Motor neuron (in vitro differentiated cells): ENCODE results near the gene RIPPLY3. TPM values are rescaled to one million over a fixed set of nuclear protein-coding genes. Genes with fewer than 3 reads are reported as not detected.
A peak's percentile ranks its signal among the peaks of the same experiment; 100 is the strongest.

ENCODE experiments used
- ATAC-seq, 8 experiments: fragments of 200-7000 bp; cut with Tn5 transposase; replicated peaks in 6 of 8; 2 replicates each; pipeline ENCODE4 v1.8.0; 2021; ENCODE audit warnings: mild to moderate bottlenecking in 8 of 8, moderate library complexity in 8 of 8
- H3K27ac ChIP-seq, 2 donors: fragments of 250-450 bp; sonication (Bioruptor Pico); 2 replicates each; pipeline ENCODE4 v1.9.0; 2021; ENCODE audit warnings: antibody characterized with exemption in 2 of 2, mild to moderate bottlenecking in 2 of 2, moderate library complexity in 1 of 2
- H3K4me1 ChIP-seq, 2 donors: fragments of 250-450 bp; sonication (Bioruptor Pico); replicated peaks in 1 of 2; 2 replicates each; pipeline ENCODE4 v1.6.1; 2021; ENCODE audit warnings: antibody characterized with exemption in 2 of 2, mild to moderate bottlenecking in 2 of 2, moderate library complexity in 1 of 2
- H3K4me3 ChIP-seq, 5 donors: fragments of 250-450 bp; sonication (Bioruptor Pico); 2 replicates each; pipeline ENCODE4 v1.9.0; 2021; ENCODE audit warnings: antibody characterized with exemption in 5 of 5, mild to moderate bottlenecking in 5 of 5, moderate library complexity in 4 of 5
- WGBS, 10 experiments: fragments of 450-650 bp; shearing (Covaris generic); methylation state at CpG; one replicate each; pipeline ENCODE4 v1.0.0; 2022; 5-methylcytosine and 5-hydroxymethylcytosine counted together
- in situ Hi-C, 9 experiments: fragments of 400-800 bp; cut with MboI; loops; one replicate each; pipeline ENCODE4 v1.15.0; 2021; ENCODE audit warnings: low sequenced_read_pairs in 9 of 9, low pct_unique_long_range_greater_than_20kb in 2 of 9; ENCODE audit not compliant: unreplicated experiment in 9 of 9
- total RNA-seq, 8 experiments: library from RNA; unstranded; fragments of 300-600 nt; gene quantifications; 2 replicates each; pipeline versions ENCODE4 v1.2.3 to v1.2.4, GENCODE V29; 2022

The RIPPLY3 gene, protein sequence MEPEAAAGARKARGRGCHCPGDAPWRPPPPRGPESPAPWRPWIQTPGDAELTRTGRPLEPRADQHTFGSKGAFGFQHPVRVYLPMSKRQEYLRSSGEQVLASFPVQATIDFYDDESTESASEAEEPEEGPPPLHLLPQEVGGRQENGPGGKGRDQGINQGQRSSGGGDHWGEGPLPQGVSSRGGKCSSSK
- total RNA-seq: under 1 TPM in 6 of 8 experiments, not detected in 2; 0.14 to 0.43 (median 0.16) TPM

DNA sequence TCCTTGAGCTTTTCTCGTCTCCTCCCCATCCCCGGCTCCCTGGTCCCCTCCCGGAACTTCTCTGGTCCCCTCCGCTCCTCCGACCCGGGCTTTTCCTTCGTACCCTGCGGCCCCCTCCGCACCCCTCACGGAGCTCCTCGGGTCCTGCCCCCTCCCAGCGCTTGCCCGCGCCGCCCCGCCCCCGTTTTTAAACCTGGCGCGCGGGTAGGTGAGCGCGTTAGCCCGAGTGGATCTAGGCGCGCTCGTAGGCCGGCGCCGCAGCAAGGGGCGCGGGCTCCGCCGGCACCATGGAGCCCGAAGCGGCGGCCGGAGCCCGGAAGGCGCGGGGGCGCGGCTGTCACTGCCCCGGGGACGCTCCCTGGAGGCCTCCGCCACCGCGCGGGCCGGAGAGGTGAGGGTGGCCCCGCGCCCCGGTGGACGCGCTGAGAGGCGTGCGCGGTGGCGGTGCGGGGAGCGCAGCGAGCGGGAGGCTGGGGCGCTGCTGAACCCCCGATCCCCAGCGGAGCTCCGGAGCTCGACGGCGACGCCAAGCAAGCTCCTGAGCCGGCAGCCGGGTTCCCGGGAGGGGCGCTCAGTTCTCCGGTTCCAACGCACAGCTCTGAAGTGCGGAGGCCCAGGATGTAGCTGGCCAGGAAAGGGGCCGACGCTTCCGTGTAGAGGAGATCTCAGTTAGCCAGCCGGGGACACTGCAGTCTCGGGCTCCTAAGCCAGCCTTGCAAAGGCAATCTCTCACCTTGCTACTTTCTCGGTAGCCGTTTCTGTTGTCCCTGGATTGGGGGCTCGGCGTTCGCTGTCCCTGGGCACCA, at the start of gene RIPPLY3:
TSS of gene RIPPLY3 (plus strand) at position 217 of the 806 bp plus-strand sequence. CDS start at position 288, 71 bp downstream.
- Histone ChIP-seq H3K4me3 (peak within 1 kb of the TSS; percentile 29 to 40 (median 39)), H3K4me1 (no peaks in the 10 kb centered on the region), H3K27ac (no peak within 1 kb of the TSS)
- 0 to 61% (median 42%) methylated on average over 1 to 14 of the region's 87 CpGs; no CpG with 5 or more reads in 6 of the 10 experiments for WGBS, 10 experiments
- in situ Hi-C loops: no loop called here
- peak in 7 of 8 experiments; percentile 10 to 66 (median 36) for ATAC-seq

DNA sequence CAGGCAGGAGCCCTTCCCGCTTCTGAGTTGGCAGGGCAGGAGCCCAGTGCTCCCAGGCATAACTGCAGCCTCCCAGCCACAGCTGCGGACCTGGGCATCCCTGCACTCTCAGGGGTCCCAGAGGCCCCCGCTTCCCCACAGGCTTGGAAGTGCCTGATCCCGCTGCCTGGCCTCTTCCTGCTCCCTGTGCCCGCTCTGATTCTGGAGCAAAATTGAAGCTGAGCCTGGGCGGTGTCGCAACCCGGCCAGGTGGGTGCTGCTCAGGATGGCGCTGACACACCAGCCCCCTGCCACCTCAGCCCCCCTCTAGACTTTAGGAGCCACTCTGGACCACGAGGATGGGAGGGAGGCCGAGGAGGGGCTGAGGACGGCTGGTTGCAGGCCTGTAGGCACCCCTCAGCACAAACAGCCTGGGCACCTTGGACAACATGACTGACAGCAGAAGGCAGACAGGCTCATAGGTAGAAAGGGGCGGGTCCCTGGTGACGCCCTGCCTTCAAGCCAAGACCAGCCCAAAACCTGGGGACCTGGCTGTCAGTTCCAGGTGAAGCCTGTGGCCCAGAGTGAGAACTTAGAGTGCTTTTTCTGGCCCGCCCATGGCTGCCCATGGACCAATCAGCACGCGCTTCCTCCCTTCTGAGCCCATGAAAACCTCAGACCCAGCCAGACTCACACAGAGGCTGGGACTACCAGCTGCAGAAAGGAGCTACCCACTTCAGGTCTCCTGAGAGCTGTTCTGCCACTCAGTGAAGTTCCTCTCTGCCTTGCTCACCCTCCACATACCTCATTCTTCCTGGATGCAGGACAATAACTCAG, 47.3 kb upstream of the RIPPLY3 start:
- peak in 1 of 8 experiments; percentile 63 for ATAC-seq

DNA sequence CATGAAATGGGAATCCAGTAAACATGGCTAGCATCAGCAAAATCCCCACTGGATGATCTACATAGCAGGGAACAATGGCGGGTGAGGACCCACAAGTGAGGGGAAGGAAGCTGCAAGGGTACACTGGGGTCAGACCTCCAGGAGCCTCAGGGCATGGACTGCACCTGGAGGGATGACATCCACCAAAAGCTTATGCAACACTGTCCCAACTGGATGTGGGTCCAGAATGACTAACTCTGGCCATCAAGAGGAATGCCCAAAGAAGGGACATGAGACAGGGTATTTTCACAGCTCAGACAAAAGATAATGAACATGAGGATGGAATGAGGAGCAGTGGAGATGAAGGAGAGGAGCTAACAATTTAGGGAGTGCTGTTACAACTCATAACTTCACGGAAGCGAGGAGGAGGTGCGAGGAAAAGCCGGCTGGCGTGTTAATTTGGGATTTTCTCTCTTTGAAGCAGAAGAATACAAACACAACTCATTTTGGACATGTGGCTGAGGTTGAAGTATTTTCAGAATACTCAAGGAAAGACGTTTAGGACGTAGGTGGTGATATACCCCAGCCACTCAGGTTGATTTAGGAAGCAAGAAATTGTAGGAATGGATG, 45.7 kb upstream of the RIPPLY3 start:
- Histone ChIP-seq H3K4me3 (no peak overlapping the region), H3K27ac (no peak overlapping the region), H3K4me1 (peaks cover 8 to 16% of the 10 kb centered on the region in 2 donors)
- 81 to 96% (median 94%) methylated on average over 4 to 8 of the region's 8 CpGs for WGBS, 10 experiments
- ATAC-seq: no peak
- in situ Hi-C loops: no loop called here

More for the DNA sequence above, 47.3 kb upstream of the RIPPLY3 start:
- H3K4me3 ChIP-seq: no peak overlapping the region
- in situ Hi-C loops: no loop called here
- 74 to 100% (median 92%) methylated on average over 2 to 7 of the region's 17 CpGs; no CpG with 5 or more reads in 3 of the 10 experiments for WGBS, 10 experiments
- no peak overlapping the region for H3K27ac ChIP-seq
- peaks cover 0 to under 1% of the 10 kb centered on the region in 2 donors for H3K4me1 ChIP-seq

DNA sequence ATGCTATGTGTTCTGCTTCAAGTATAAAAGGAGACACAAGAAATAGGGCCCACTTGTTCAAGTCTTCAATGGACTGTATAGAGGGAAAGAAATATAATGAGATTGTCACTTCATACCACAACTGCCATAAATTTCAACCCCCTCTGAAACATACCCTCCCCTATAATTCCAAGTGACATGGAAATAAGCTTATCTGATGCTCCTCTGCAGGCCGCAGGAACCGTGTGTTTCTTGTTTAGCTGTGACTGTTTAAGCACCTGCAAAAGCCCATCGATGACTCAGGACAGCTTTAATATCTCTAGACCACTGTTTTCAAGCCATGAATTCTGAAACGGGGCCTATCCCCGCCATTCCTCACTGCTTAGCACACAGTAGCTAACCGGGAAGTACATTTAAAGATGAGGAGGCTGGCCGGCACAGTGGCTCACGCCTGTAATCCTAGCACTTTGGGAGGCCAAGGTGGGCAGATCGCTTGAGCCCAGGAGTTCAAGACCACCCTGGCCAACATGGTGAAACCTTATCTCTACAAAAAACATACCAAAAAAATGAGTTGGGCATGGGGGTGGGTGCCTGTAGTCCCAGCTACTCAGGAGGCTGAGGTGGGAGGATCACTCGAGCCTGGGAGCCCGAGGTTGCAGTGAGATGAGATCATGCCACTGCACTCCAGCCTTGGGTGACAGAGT, 44.3 kb upstream of the RIPPLY3 start:
- ATAC-seq: no peak
- 75 to 92% (median 87%) methylated on average over 2 to 8 of the region's 11 CpGs; no CpG with 5 or more reads in 4 of the 10 experiments for WGBS, 10 experiments
- peaks cover 8 to 16% of the 10 kb centered on the region in 2 donors for H3K4me1 ChIP-seq
- no peak overlapping the region for H3K4me3 ChIP-seq
- H3K27ac ChIP-seq: no peak overlapping the region
- in situ Hi-C loops: no loop called here

DNA sequence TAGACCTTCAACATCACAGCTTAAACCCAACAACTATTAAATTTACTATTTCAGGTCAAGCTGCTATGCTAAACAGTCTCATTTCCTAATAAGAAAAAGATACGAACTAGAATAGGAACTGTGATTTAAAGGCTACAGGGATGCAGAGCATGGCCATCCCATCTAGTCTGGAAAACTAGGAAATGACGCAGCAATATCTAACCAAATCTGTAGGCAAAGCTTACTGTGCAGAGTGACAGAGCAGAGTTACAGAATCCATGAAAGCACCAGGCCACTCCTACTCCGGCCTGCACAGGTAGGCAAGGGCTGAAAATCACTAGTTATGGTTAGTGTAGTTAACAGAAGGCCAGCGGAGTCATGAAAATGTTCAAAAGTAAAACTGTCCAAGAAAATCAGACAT, 42.1 kb upstream of the RIPPLY3 start:
- ATAC-seq: no peak
- H3K4me1 ChIP-seq: peaks cover 8 to 16% of the 10 kb centered on the region in 2 donors
- no peak overlapping the region for H3K4me3 ChIP-seq
- in situ Hi-C loops: no loop called here
- H3K27ac ChIP-seq: no peak overlapping the region
- WGBS, 10 experiments: 90 to 100% (median 100%) methylated on average over 1 to 4 of the region's 4 CpGs

DNA sequence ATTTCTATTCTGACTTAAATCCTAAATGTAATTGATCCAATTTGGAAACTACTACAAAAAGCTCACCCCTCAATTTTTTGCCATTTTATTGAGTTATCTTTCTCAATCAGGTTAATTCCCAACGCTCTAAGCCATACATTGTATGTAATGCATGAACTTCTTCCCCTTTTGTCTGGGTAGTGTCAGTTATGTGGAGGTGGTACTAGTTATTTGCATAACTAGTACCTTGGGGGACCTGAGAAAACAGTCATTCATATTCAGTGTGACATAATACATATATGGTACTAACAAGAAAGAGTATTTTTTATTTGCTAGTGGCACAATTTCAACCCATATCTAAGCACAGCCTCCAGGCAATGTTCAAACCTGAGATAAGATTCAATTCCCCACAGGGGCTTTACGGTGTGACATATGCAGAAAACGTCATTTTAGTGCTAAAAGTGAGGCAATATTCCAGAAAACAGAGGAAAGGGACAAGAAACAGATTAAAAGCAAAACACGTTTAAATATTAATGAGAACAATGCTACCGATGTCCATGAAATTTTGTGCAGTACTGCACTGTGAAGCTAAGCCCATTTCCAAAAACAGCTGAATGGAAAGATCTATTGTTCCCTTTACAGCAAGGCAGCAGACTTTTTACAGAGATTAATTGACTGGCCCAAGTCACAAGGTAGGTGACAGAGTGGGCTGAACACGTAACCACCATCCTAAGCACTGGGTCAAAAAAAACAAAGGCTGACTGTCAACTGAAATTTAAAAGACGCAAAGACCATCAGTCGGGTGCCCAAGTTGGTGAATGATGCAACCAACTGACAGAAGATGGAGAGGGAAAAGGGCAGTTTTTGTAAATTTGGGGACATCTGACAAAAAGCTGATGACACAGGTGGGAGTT, 41.4 kb upstream of the RIPPLY3 start:
- ATAC-seq: peak in 5 of 8 experiments; percentile 2 to 38 (median 17)
- in situ Hi-C loops: no loop called here
- Histone ChIP-seq H3K27ac (peak overlapping the region; percentile 75 to 92), H3K4me3 (peak overlapping the region; percentile 40 to 70 (median 63)), H3K4me1 (peaks cover 8 to 16% of the 10 kb centered on the region in 2 donors)
- 47 to 89% (median 64%) methylated on average over 3 to 8 of the region's 8 CpGs for WGBS, 10 experiments

DNA sequence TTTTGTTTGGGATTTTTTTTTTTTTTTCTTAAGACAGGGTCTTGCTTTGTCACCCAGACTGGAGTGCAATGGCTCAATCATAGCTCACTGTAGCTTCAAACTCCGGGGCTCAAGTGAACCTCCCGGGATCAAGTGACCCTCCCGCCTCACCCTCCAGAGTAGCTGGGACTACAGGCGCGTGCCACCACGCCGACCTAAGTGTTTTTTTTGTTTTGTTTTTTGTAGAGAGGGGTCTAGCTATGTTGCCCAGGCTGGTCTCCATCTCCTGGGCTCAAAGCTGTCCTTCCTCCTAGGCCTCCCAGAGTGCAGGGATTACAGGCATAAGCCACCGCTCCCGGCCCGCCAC, 40.8 kb upstream of the RIPPLY3 start:
- 20 to 80% (median 62%) methylated on average over 1 to 7 of the region's 10 CpGs; no CpG with 5 or more reads in 4 of the 10 experiments for WGBS, 10 experiments
- peaks cover 8 to 16% of the 10 kb centered on the region in 2 donors for H3K4me1 ChIP-seq
- H3K4me3 ChIP-seq: peak overlapping the region; percentile 40 to 70 (median 63)
- ATAC-seq: peak in 3 of 8 experiments; percentile 15 to 31 (median 19)
- in situ Hi-C loops: no loop called here
- H3K27ac ChIP-seq: peak overlapping the region; percentile 75 to 92

DNA sequence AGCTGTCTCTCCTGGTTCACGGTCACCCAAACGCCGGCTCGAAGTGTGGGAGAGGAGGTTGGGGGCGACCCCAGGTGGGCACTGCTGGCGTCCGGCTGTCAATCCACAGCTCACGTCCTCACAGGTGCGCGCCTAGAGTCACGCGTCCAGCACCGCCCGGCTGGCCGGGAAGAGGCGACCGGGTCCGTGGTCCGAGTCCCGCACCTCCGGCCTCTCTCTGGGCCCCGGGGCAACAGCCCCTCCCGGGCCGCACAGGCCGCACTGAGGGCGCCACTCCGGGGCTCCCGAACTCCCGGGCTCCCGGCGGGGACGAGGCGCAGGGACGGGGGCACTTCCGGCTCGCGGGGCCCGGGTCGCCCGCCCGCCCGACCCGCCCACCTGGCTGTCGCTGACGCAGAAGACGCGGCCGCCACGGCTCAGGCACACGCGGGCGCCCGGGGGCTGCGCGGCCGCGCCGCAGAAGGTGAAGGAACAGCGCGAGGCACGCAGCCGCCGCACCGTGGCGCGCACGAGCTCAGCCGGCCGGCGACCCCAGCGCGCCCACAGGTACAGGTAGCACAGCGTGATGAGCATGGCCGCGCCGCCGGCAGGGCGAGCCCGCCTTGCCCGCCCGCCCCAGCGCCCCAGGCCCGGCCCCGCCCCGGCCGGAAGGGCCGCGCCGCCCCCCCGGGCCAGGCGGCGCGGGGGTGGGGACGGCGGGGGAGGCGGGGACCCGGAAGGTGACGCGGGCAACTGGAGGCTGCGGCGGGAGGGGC, 40.3 kb upstream of the RIPPLY3 start, which contains the start of gene HLCS:
TSS of gene HLCS (minus strand) at position 604 of the 755 bp plus-strand sequence. CDS start at position 573, 31 bp downstream.
- in situ Hi-C loops: no loop called here
- 0 to 7% methylated on average over 1 to 6 of the region's 101 CpGs; no CpG with 5 or more reads in 8 of the 10 experiments for WGBS, 10 experiments
- Histone ChIP-seq H3K27ac (peak within 1 kb of the TSS; percentile 75 to 92), H3K4me3 (peak within 1 kb of the TSS; percentile 40 to 70 (median 63)), H3K4me1 (peaks cover 8 to 16% of the 10 kb centered on the region in 2 donors)
- ATAC-seq: peak; percentile 78 to 89 (median 81)

DNA sequence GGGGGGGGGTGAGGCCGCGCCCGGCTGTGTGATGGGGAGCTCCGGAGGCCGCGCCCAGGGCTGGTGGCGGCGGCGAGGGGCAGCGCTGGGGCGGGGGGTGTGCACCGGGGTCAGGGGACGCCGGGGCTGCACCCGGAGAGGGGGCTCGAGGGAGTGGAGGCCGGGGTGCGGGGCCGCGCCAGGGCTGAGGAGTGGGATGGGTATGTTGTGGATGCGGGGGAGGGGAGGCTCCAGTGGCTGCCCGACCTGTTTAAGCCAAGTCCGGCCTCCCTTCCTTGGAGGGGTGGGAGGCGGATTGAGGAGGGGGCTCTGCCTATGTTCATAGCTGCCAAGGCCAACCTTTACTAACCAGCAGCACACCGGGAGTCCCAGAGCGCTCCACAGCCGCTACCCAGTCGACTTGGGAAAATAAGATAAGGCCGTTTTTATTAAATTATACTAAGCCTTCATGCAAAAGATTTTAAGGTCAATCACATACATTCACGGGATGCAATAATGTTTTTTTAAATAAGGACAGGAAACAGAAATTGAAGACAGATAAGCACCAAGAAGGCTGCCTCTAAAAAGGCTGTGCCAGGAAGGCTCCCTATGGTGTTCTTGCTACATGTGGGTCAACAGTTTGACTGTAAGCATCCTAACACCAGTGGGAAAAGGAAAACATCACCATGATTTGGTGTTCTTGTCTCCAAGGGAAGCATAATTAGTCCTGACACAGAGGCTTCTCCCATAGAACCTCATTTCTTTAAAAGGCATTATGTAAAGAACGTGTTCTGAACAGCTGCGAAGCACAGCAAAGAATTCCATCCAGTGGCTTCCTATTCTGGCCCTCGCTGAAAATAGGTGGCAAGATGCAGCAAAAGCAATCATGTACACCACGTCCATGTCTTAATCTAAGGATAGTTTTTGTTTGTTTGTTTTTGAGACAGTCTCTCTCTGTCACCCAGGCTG, 39.4 kb upstream of the RIPPLY3 start:
- peak in 2 of 8 experiments; percentile 61 to 68 for ATAC-seq
- in situ Hi-C loops: no loop called here
- Histone ChIP-seq H3K4me1 (peaks cover 8 to 16% of the 10 kb centered on the region in 2 donors), H3K27ac (peak overlapping the region; percentile 75 to 92), H3K4me3 (peak overlapping the region; percentile 40 to 70 (median 63))
- WGBS, 10 experiments: 33 to 100% (median 55%) methylated on average over 1 to 8 of the region's 34 CpGs; no CpG with 5 or more reads in 1 of the 10 experiments

DNA sequence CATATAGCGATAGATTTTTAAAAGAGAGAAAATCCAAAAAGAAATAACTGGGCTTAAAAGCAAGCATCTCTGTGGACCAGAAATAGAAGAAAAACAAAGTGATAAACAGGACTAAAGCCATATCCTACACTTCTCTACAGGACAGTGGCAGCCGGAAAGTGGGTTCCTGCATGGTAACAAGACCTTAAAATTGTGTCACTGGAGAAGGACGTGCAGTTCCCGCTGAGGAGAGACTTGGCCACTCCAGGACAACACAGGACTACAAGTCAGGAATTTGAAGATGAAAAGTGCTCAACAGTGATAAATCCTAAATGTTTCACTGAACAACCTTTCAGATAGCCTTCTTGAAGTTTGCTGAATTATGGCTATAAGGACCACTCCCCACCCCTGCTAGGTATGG, 38.1 kb upstream of the RIPPLY3 start:
- peaks cover 8 to 16% of the 10 kb centered on the region in 2 donors for H3K4me1 ChIP-seq
- 33 to 100% (median 90%) methylated on average over 1 to 4 of the region's 4 CpGs; no CpG with 5 or more reads in 2 of the 10 experiments for WGBS, 10 experiments
- ATAC-seq: no peak
- H3K27ac ChIP-seq: no peak overlapping the region
- in situ Hi-C loops: no loop called here
- no peak overlapping the region for H3K4me3 ChIP-seq
